ENCODE measurements around the gene CRACR2A.

- TF ChIP-seq CTCF (IDR thresholded peaks at IDR 0.05) (no peak), POLR2A (IDR thresholded peaks at IDR 0.05) (no peak)
These were observed 4.4 kb upstream of the CRACR2A start for GRCh38 chr12:3757261-3757660.
